GM19438 (cell line): ENCODE measurements around the gene INO80D.

Experiments used
- ATAC-seq: cut with Tn5 transposase; IDR thresholded peaks from one replicate; pipeline ENCODE4 v1.9.1; 2021; ENCODE audit warnings: low read depth; ENCODE audit not compliant: unreplicated experiment

Gene INO80D

DNA sequence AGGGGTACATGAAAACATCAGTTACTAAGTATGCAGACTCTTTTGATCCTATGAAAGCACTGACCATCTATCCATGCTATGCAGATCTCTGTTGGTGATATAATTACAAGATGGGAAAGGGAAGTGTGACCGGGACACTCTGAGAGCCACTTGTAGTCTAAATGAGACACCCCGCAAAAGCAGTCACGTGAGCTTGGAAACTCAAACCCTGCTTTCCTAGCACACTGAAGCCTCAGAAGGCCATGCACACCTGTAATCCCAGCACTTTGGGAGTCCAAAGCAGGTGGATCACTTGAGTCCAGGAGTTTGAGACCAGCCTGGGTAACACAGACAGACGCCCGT lies 137.5 kb downstream of the INO80D start:
- ATAC-seq: no peak

DNA sequence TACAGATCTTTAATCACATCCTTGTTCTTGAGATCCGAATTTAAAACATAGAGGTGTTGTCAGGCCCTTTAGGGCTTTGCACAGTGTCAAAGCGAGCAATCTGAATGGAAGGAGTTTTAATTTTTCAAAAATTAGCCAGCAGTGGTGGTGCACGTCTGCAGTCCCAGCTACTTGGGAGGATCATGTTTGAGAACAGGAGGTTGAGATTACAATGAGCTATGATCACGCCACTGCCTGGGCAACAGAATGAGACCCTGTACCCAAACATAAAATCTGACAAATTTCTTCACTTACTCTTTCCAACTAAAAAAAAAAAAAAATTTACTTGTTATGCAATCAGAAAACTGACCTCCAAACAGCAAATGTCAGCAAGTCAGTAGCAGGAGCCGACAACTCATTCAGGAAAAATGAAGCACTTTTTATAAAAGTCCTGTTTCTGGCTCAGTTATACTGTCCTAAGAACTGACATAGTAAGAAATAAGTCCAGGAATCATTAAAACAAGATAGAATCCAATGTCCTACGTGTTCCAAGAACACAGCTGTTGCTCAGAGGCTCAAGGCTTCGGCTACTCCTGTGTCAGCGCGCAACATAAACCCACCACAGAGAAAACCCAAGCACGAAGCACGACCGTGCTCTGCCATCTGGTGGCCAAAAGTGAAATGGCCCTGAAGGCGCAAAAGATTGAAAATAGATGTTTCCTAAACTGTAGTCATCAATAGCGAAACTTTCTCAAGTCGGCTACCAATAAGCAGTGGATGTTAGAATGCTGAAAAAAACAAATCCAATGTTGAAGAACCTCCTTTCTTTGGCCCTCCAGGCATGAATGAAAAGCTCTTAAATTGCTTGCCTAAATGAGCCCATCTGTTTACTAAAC lies 138.1 kb downstream of the INO80D start:
- ATAC-seq: no peak

DNA sequence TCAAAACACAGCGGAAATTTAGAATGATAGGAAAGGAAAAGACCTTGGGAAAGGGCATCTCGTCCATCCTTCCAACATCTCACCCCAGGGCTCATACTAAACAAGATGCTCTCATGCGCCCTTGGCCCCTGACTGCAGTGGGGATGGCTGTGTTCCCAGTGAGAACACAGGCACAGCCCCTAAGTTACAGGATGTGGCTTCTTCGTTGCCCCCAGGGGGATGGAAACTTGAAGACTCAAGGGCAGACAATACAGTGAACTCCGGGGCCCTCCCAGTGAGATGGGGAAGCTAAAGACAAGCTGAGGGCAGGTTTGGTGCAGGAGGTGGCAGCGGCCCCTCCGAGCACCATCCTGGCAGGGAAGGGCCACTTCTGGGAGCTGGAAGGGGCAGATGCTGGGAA lies 139.7 kb downstream of the INO80D start:
- ATAC-seq: no peak
